ENCODE results near the gene RGS5.

RGS5 gene

DNA sequence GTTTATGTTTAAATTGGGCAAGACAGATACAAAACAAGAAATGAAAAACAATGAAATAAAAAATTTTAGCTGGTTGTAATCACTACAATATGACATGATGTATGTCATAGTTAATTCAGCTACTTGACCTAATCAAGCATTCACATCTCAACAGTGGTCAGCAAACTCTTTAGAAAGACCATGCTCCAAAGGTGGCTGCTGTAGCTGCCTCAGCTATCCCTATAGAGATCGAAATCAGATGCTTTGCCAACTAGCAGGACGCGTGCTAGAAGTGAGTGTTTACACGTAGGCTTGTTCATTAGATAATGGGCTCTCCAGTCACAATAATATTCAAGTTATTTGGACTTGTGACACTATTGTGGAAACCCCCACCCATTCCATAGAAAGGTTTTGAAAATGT lies 25.9 kb downstream of the RGS5 start (continued):
- TF ChIP-seq, protein P1, sequence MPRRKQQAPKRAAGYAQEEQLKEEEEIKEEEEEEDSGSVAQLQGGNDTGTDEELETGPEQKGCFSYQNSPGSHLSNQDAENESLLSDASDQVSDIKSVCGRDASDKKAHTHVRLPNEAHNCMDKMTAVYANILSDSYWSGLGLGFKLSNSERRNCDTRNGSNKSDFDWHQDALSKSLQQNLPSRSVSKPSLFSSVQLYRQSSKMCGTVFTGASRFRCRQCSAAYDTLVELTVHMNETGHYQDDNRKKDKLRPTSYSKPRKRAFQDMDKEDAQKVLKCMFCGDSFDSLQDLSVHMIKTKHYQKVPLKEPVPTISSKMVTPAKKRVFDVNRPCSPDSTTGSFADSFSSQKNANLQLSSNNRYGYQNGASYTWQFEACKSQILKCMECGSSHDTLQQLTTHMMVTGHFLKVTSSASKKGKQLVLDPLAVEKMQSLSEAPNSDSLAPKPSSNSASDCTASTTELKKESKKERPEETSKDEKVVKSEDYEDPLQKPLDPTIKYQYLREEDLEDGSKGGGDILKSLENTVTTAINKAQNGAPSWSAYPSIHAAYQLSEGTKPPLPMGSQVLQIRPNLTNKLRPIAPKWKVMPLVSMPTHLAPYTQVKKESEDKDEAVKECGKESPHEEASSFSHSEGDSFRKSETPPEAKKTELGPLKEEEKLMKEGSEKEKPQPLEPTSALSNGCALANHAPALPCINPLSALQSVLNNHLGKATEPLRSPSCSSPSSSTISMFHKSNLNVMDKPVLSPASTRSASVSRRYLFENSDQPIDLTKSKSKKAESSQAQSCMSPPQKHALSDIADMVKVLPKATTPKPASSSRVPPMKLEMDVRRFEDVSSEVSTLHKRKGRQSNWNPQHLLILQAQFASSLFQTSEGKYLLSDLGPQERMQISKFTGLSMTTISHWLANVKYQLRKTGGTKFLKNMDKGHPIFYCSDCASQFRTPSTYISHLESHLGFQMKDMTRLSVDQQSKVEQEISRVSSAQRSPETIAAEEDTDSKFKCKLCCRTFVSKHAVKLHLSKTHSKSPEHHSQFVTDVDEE (CRISPR knock-in tag; IDR thresholded peaks at IDR 0.05) = no peak

DNA sequence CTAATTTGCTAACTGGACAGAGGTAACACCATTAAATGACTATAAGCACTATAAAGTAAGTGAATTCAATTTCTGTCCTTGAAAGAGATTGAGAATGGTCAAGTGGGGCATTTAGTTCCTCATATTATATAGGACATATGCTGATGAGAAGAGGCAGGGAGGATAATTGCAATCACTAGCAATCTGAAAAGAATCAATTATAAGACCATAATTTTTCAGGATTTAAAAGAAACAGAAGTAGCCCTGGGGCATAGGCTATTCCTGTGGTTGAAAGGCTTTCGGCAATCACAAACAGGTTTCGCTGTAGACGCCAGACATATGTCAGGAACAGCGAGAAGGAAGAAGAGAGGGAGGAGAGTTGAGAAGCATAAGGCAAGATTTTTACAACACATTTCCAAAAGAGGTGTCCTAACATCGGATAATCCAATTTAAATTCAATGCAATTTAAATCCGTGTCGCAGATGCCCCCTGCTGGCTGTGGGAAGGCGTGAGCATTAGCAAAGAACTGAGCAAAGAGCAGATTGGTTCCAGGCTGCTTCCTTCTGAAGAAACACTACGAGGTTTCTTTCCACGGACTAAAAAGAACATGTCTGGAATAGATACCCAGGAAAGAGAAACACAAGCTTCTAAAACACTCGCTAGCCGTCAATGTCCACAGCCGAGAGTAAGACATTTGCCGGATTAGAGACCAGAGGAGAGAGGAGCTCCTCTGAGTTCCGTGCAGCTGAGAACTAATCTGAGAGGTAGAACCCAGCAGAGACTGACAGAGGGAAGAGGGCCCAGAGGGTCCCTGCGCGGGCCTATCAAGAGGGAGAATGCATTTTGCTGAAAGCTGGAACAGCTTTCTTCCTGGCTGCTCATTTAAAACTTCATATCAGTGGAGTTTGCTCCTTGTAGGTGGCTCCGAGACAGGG lies 27.9 kb downstream of the RGS5 start:
- ATAC-seq = peak; percentile 52
- TF ChIP-seq TOX (CRISPR knock-in tag; IDR thresholded peaks at IDR 0.05; ENCODE audit: borderline replicate concordance) (no peak), SNAI2 (CRISPR knock-in tag; IDR thresholded peaks at IDR 0.05) (no peak), BACH2 (CRISPR knock-in tag; IDR thresholded peaks at IDR 0.05; ENCODE audit: borderline replicate concordance) (no peak), ARNTL (CRISPR knock-in tag; IDR thresholded peaks at IDR 0.05; ENCODE audit: borderline replicate concordance, low read depth) (no peak), ISL1 (CRISPR knock-in tag; IDR thresholded peaks at IDR 0.05) (0 out of 2 replicates have a peak, but pooled peaks have one; percentile 6), ZFP3 (CRISPR knock-in tag; IDR thresholded peaks at IDR 0.05) (no peak), GLIS3 (CRISPR knock-in tag; IDR thresholded peaks at IDR 0.05) (no peak), TCF4 (CRISPR knock-in tag; IDR thresholded peaks at IDR 0.05; ENCODE audit: borderline replicate concordance) (peak; percentile 77; the same call in 1 of the 2 replicates), ZC3H10 (CRISPR knock-in tag; IDR thresholded peaks at IDR 0.05) (0 out of 2 replicates have a peak, but pooled peaks have one; percentile 38), ESRRG (CRISPR knock-in tag; IDR thresholded peaks at IDR 0.05) (no peak), RARB (CRISPR knock-in tag; IDR thresholded peaks at IDR 0.05) (peak; percentile 50; the same call in 1 of the 2 replicates), PPARA (CRISPR knock-in tag; IDR thresholded peaks at IDR 0.05; ENCODE audit: borderline replicate concordance) (no peak), OSR1 (CRISPR knock-in tag; IDR thresholded peaks at IDR 0.05) (no peak), ZNF70 (CRISPR knock-in tag; IDR thresholded peaks at IDR 0.05) (peak; percentile 91), ZNF8 (CRISPR knock-in tag; IDR thresholded peaks at IDR 0.05) (no peak), CSDC2 (CRISPR knock-in tag; IDR thresholded peaks at IDR 0.05) (no peak), ZFP30 (CRISPR knock-in tag; IDR thresholded peaks at IDR 0.05) (no peak), ZNF565 (CRISPR knock-in tag; conservative IDR thresholded peaks at IDR 0.05; ENCODE audit: low read depth) (no peak)
- TF ChIP-seq, protein P2, sequence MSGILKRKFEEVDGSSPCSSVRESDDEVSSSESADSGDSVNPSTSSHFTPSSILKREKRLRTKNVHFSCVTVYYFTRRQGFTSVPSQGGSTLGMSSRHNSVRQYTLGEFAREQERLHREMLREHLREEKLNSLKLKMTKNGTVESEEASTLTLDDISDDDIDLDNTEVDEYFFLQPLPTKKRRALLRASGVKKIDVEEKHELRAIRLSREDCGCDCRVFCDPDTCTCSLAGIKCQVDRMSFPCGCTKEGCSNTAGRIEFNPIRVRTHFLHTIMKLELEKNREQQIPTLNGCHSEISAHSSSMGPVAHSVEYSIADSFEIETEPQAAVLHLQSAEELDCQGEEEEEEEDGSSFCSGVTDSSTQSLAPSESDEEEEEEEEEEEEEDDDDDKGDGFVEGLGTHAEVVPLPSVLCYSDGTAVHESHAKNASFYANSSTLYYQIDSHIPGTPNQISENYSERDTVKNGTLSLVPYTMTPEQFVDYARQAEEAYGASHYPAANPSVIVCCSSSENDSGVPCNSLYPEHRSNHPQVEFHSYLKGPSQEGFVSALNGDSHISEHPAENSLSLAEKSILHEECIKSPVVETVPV (CRISPR knock-in tag; IDR thresholded peaks at IDR 0.05) = 0 out of 2 replicates have a peak, but pooled peaks have one; percentile 46
- TF ChIP-seq, protein P1 (CRISPR knock-in tag; IDR thresholded peaks at IDR 0.05) = peak; percentile 61
- TF ChIP-seq, protein P3, sequence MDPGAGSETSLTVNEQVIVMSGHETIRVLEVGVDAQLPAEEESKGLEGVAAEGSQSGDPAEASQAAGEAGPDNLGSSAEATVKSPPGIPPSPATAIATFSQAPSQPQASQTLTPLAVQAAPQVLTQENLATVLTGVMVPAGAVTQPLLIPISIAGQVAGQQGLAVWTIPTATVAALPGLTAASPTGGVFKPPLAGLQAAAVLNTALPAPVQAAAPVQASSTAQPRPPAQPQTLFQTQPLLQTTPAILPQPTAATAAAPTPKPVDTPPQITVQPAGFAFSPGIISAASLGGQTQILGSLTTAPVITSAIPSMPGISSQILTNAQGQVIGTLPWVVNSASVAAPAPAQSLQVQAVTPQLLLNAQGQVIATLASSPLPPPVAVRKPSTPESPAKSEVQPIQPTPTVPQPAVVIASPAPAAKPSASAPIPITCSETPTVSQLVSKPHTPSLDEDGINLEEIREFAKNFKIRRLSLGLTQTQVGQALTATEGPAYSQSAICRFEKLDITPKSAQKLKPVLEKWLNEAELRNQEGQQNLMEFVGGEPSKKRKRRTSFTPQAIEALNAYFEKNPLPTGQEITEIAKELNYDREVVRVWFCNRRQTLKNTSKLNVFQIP (CRISPR knock-in tag; IDR thresholded peaks at IDR 0.05; ENCODE audit: borderline replicate concordance, low read depth) = no peak
- TF ChIP-seq, protein P4, sequence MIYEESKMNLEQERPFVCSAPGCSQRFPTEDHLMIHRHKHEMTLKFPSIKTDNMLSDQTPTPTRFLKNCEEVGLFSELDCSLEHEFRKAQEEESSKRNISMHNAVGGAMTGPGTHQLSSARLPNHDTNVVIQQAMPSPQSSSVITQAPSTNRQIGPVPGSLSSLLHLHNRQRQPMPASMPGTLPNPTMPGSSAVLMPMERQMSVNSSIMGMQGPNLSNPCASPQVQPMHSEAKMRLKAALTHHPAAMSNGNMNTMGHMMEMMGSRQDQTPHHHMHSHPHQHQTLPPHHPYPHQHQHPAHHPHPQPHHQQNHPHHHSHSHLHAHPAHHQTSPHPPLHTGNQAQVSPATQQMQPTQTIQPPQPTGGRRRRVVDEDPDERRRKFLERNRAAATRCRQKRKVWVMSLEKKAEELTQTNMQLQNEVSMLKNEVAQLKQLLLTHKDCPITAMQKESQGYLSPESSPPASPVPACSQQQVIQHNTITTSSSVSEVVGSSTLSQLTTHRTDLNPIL (CRISPR knock-in tag; IDR thresholded peaks at IDR 0.05; ENCODE audit: low read depth) = no peak
- TF ChIP-seq, protein P5, sequence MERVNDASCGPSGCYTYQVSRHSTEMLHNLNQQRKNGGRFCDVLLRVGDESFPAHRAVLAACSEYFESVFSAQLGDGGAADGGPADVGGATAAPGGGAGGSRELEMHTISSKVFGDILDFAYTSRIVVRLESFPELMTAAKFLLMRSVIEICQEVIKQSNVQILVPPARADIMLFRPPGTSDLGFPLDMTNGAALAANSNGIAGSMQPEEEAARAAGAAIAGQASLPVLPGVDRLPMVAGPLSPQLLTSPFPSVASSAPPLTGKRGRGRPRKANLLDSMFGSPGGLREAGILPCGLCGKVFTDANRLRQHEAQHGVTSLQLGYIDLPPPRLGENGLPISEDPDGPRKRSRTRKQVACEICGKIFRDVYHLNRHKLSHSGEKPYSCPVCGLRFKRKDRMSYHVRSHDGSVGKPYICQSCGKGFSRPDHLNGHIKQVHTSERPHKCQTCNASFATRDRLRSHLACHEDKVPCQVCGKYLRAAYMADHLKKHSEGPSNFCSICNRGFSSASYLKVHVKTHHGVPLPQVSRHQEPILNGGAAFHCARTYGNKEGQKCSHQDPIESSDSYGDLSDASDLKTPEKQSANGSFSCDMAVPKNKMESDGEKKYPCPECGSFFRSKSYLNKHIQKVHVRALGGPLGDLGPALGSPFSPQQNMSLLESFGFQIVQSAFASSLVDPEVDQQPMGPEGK (CRISPR knock-in tag; IDR thresholded peaks at IDR 0.05; ENCODE audit: borderline replicate concordance) = no peak

Data from SK-N-SH treated with all-trans-retinoic acid at 6 μM for 48 hours (cell line).